Stimulated activated CD8-positive, alpha-beta memory T cell treated with anti-CD3 and anti-CD28 coated beads, Interleukin-7, amount 100 ng/mL, for 4 hours (primary cell): ENCODE results near the gene CHD5.
A peak's percentile ranks its signal among the peaks of the same experiment; 100 is the strongest.
"Not testable (repeated sequence)": the region's sequence is repeated elsewhere in the genome, so short reads cannot be mapped to it uniquely, and the experiment has no call there.

Source experiments
- DNase-seq, 2 donors: peaks; one replicate each; pipeline ENCODE4 v3.0.0-alpha.2; 2020; ENCODE audit warnings: low read depth in 2 of 2

CHD5 gene

GRCh38 chr1:6180268-6180706, at the start of gene CHD5:
CHD5 (minus strand) TSS chr1:6180321; CDS start chr1:6180023, 298 bp downstream.
- no peak for DNase-seq

- DNase-seq, result no peak
These were observed 45.5 kb upstream of the CHD5 start for GRCh38 chr1:6225651-6226050.

DNA sequence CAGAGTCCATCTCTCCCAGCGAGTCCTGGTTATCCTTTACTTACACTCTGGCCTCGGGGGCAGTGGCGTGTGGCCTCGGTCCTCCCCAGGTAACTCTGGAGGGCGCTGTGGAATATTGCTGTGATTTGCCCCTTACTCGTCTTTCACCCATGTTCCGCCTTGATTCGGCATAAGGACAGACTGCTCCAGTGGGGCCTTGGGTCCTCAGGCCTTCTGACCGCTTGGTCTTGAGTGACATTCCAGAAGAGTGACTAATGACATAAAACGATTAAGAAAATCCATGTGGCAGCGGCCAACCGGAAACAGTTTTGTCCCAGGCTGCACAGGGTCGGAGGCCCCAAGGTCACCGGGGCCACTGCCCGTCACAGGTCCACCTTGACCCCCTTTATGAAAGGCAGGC, 44.6 kb upstream of the CHD5 start:
- DNase-seq, result no peak

DNA sequence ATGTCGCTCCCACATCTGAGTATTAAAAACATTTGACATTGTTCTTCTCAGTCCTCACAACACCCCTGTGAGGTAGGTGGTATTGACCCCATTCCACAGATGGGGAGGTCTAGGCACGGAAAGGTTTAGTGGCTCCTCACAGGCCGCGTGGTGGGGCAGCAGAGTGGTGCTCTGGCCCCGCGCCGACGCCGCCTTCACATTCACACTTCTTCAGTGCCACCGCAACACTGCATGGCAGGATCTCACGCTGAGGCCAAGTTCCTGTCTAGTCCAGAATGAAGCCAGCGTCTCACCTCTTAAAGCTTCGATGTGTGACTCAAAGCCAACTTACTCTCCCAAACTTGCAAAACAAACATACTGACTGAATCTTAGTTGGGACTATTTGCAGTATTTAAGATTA, 43.5 kb upstream of the CHD5 start:
- no peak for DNase-seq

- no peak for DNase-seq
These were observed 42.5 kb upstream of the CHD5 start for GRCh38 chr1:6222636-6223035.

- DNase-seq, result no peak
These were observed 41.2 kb upstream of the CHD5 start for GRCh38 chr1:6221210-6221784.

- no peak for DNase-seq
These were observed 40.1 kb upstream of the CHD5 start for GRCh38 chr1:6220236-6220635.

- not testable (repeated sequence) for DNase-seq
These were observed 39.5 kb upstream of the CHD5 start for GRCh38 chr1:6219641-6220040.

DNA sequence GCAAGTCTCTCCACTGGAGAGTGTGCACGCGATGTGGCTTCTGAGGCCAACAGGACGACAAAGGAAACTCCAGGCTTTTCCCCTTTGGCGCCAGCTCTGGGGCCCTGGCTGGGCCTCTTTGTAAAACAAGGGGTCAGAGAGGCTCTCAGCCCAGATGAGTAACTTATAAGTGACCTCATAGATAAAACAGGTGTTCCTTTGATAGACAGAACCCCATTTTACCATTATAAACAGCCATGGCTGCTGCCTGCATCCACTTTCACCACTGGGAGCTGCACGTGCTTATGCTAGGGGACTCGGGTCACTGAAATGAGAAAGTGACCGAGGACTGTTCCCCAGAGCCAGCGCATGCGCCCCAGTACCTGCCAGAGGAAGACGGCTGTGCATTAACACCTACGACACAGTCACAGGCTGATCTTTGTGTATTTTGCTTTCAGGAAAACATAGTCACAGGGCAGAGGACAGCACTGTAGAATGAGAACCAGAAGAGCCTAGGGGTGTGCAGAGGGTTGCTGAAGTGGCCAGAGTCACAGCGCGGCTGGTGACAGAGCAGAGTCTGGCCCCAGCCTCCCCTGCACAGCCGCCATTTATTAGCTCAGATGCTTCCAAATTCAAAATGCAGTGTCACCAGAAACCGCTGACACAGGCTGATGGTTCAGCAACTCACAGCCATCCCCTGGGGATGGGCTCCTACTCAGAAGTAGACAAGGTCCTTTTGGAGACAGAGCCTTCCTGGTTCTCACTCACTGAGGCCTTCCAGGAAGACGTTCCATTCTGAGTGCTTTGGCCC, 38.4 kb upstream of the CHD5 start:
- DNase-seq, result no peak

DNA sequence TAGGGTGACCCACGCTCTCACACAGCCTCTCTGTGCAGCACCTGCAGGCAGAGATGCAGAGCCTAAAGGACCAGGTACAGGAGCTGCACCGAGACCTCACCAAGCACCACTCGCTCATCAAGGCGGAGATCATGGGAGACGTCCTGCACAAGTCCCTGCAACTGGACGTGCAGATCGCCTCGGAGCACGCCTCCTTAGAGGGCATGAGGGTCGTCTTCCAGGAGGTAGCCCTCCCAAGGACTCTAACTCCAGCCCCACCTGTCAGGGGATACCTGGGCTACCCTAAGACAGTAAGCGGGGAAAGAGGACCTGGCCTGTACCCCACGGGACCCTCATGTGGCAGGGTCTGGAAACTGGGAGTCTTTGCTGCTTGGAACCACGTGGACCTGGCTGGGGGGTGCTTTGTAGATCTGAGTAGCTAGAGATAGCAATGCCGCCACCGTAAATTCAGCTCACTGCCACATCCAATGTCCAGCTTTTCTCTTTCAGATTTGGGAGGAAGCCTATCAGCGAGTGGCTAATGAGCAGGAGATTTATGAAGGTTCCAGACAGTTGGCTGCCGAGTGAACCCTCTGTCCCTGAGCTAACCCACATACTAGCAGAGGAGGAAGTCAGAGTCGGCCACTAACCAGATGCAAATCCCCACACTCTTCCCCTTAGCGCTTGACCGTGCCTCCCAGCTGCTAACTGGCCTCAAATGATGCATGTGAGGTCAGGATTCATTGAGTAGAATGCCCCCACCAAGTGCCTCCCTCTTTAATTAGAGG, 32.3 kb upstream of the CHD5 start:
- DNase-seq, result no peak

GRCh38 chr1:6211731-6212130, 31.6 kb upstream of the CHD5 start:
- DNase-seq, result no peak

GRCh38 chr1:6210591-6211355, 30.7 kb upstream of the CHD5 start:
- no peak for DNase-seq

GRCh38 chr1:6209661-6210580, 29.8 kb upstream of the CHD5 start:
- DNase-seq, result no peak

DNA sequence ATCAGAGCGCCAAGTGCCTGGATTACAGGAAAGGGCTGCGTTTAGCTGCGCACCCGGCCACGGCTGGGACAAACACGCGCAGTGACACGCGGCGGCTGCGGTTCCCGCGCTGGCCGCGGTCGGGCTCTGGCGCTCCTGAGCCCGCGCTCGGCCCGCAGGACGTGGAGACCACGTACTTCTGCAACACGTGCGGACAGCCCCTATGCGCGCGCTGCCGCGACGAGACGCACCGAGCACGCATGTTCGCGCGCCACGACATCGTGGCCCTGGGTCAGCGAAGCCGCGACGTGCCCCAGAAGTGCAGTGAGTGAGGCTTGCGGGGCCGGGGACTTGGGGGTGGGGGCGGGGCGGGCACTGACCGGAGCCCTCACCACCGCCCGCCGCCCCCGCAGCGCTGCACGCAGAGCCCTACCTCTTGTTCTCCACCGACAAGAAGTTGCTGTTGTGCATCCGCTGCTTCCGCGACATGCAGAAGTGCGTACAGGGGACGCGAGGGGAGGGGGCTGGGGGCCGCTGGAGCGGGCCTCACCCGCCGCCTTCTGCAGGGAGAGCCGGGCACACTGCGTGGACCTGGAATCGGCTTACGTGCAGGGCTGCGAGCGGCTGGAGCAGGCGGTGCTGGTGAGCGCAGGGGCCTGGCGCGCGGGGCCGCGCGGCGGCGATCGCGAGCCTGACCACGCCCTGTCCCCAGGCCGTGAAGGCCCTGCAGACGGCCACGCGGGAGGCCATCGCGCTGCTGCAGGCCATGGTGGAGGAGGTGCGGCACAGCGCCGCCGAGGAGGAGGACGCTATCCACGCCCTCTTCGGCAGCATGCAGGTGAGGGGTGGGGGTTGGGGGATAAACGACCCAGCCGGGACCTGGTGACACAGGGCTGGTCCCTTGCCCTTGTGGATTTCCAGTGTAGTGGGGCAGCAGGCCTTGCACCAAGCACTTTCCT, 28.9 kb upstream of the CHD5 start:
- DNase-seq, result no peak

DNA sequence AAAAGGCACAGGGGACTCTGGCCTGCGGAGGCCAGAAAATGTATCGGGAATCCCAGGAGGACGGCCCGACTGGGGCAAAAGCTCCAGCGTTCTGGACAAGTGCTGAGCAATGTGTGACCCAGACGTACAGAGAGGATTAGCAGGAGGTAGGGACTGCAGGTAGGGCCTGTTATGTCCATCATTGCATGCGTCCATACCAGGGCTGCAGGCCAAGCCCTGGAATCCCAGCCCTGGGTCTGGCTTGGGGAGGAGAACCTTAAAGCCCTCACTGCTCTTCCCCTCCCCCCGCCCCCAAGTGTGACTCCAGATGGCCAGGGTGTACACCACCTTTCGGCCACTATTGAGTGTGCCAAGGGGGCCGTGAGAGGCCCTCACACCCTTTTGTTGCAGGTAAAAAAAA, 27.8 kb upstream of the CHD5 start:
- DNase-seq, result no peak

GRCh38 chr1:6207075-6207885, 27.2 kb upstream of the CHD5 start:
- DNase-seq, result no peak

GRCh38 chr1:6206520-6206855, 26.4 kb upstream of the CHD5 start:
- no peak for DNase-seq

GRCh38 chr1:6205849-6206519, 25.9 kb upstream of the CHD5 start, which contains the start of gene RNF207:
RNF207 (plus strand) TSS chr1:6206119; CDS start chr1:6206536, 417 bp downstream.
- peak; percentile 31 to 45 for DNase-seq
